Activated B cell treated with CpG ODN at 0.5 μM for 24 hours (primary cell): ENCODE data around the gene TMEM43. TPM values are rescaled to one million over a fixed set of nuclear protein-coding genes. Genes with fewer than 3 reads are reported as not detected.

ENCODE experiments used
- ATAC-seq: fragments of 200-7000 bp; cut with Tn5 transposase; one replicate; pipeline ENCODE4 v1.10.0; 2021; ENCODE audit warnings: low read depth, mild to moderate bottlenecking, moderate library complexity
- CTCF ChIA-PET: fragments of 350-600 bp; sonication (Branson Sonifier 250); formaldehyde crosslinking; loops from one replicate; lab custom pipeline; 2021; ENCODE audit warnings: antibody characterized with exemption; lab: Charles Lee
- POLR2A ChIA-PET: fragments of 350-600 bp; sonication (Branson Sonifier 250); formaldehyde crosslinking; loops from one replicate; lab custom pipeline; 2021; ENCODE audit warnings: antibody characterized with exemption; lab: Charles Lee
- DNase-seq: peaks from one replicate; pipeline ENCODE4 v3.0.0; 2022
- H3K27ac Mint-ChIP-seq: one replicate; pipeline ENCODE4 v1.8.0; 2020; ENCODE audit warnings: mixed read lengths
- H3K27me3 Mint-ChIP-seq: one replicate; pipeline ENCODE4 v1.8.0; 2021; ENCODE audit warnings: mixed read lengths
- H3K36me3 Mint-ChIP-seq: one replicate; pipeline ENCODE4 v1.8.0; 2021; ENCODE audit warnings: low read depth, mixed read lengths
- H3K4me1 Mint-ChIP-seq: one replicate; pipeline ENCODE4 v1.8.0; 2021; ENCODE audit warnings: mixed read lengths
- H3K4me3 Mint-ChIP-seq: one replicate; pipeline ENCODE4 v1.8.0; 2020; ENCODE audit warnings: mild to moderate bottlenecking, mixed read lengths
- H3K9me3 Mint-ChIP-seq: one replicate; pipeline ENCODE4 v1.8.0; 2020; ENCODE audit warnings: mixed read lengths
- CTCF ChIP-seq: fragments of 200-600 bp; IDR thresholded peaks from one replicate; pipeline ENCODE4 v1.8.0; 2022; ENCODE audit warnings: antibody characterized with exemption, mild to moderate bottlenecking
- intact Hi-C: fragments of 100-400 bp; cut with micrococcal nuclease; formaldehyde crosslinking; loops from one replicate; pipeline ENCODE4 v1.15.1; 2024
- total RNA-seq: library from RNA; stranded (reverse); gene quantifications from 2 replicates; pipeline ENCODE4 v1.2.3, GENCODE V29; 2022

The TMEM43 gene
- total RNA-seq, 1 donor from 2014 or later: 32.3 TPM

DNA sequence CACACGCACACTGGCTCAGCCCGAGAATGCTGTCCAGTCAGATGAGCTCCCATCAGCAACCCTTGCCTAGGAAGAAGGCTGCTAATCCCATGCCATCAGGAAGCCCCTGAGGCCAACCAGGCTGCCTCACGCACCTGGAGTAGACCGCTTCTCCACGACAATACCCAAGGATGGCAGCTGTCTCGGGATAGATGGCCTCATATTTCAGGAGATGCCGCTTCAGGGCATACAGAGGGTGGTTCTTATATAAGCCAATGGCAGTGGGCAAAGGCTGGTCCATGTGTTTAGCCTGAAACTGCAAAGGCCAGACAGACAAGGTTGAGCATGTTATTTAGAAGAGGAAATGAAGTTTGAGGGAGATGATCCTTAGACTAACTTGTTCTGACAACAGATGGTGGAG lies 31.3 kb downstream of the TMEM43 start:
- ATAC-seq (no peak), DNase-seq (no peak)
- ChIA-PET POLR2A (no interaction called here), CTCF (no interaction called here)
- Mint-ChIP-seq H3K4me1 (no peaks in the 10 kb centered on the region), H3K27ac (no peak overlapping the region), H3K9me3 (peaks cover 2% of the 10 kb centered on the region), H3K27me3 (no peaks in the 10 kb centered on the region), H3K36me3 (peaks cover 87% of the 10 kb centered on the region), H3K4me3 (no peak overlapping the region)
- no peak for TF ChIP-seq CTCF
- intact Hi-C loops: no loop called here

GRCh38 chr3:14156843-14157561 lies 32.1 kb downstream of the TMEM43 start:
- CTCF ChIA-PET: no interaction called here

GRCh38 chr3:14157951-14158350 lies 33.1 kb downstream of the TMEM43 start:
- POLR2A ChIA-PET: no interaction called here
- intact Hi-C loops: loop anchor here (2.0 kb wide), 1 partner anchor 17 kb away; no protein-coding TSS in a partner anchor
- DNase-seq (no peak), ATAC-seq (no peak)
- CTCF ChIA-PET: no interaction called here
- TF ChIP-seq CTCF: no peak
- Mint-ChIP-seq H3K36me3 (peaks cover 90% of the 10 kb centered on the region), H3K4me3 (no peak overlapping the region), H3K9me3 (peaks cover 14% of the 10 kb centered on the region), H3K4me1 (no peaks in the 10 kb centered on the region), H3K27me3 (no peaks in the 10 kb centered on the region), H3K27ac (no peak overlapping the region)

More at GRCh38 chr3:14156843-14157561, 32.1 kb downstream of the TMEM43 start:
- H3K9me3 Mint-ChIP-seq: peaks cover 7% of the 10 kb centered on the region
- no peaks in the 10 kb centered on the region for H3K4me1 Mint-ChIP-seq
- no peak for TF ChIP-seq CTCF
- POLR2A ChIA-PET: no interaction called here
- H3K4me3 Mint-ChIP-seq: no peak overlapping the region
- no peak overlapping the region for H3K27ac Mint-ChIP-seq
- no peak for DNase-seq
- H3K27me3 Mint-ChIP-seq: no peaks in the 10 kb centered on the region
- peaks cover 90% of the 10 kb centered on the region for H3K36me3 Mint-ChIP-seq
- no peak for ATAC-seq
- intact Hi-C loops: no loop called here

GRCh38 chr3:14158370-14158769 lies 33.5 kb downstream of the TMEM43 start:
- intact Hi-C loops: loop anchor here (2.0 kb wide), 1 partner anchor 16 kb away; no protein-coding TSS in a partner anchor
- no peaks in the 10 kb centered on the region for H3K4me1 Mint-ChIP-seq
- H3K27ac Mint-ChIP-seq: no peak overlapping the region
- ATAC-seq: no peak
- peaks cover 14% of the 10 kb centered on the region for H3K9me3 Mint-ChIP-seq
- POLR2A ChIA-PET: no interaction called here
- H3K4me3 Mint-ChIP-seq: no peak overlapping the region
- no peak for DNase-seq
- no peak for TF ChIP-seq CTCF
- CTCF ChIA-PET: no interaction called here
- H3K36me3 Mint-ChIP-seq: peaks cover 90% of the 10 kb centered on the region
- no peaks in the 10 kb centered on the region for H3K27me3 Mint-ChIP-seq

- no peaks in the 10 kb centered on the region for H3K4me1 Mint-ChIP-seq
- H3K27me3 Mint-ChIP-seq: no peaks in the 10 kb centered on the region
- intact Hi-C loops: loop anchor here (2.0 kb wide), 1 partner anchor 15 kb away; no protein-coding TSS in a partner anchor
- H3K9me3 Mint-ChIP-seq: peaks cover 14% of the 10 kb centered on the region
- no peak for ATAC-seq
- H3K36me3 Mint-ChIP-seq: peaks cover 90% of the 10 kb centered on the region
- CTCF ChIA-PET: no interaction called here
- H3K4me3 Mint-ChIP-seq: no peak overlapping the region
- no peak for TF ChIP-seq CTCF
- POLR2A ChIA-PET: no interaction called here
- DNase-seq: no peak
- no peak overlapping the region for H3K27ac Mint-ChIP-seq
Measured at GRCh38 chr3:14159426-14159825, 34.6 kb downstream of the TMEM43 start.
